Measurements from ENCODE around the gene PLSCR4.

PLSCR4 gene

DNA sequence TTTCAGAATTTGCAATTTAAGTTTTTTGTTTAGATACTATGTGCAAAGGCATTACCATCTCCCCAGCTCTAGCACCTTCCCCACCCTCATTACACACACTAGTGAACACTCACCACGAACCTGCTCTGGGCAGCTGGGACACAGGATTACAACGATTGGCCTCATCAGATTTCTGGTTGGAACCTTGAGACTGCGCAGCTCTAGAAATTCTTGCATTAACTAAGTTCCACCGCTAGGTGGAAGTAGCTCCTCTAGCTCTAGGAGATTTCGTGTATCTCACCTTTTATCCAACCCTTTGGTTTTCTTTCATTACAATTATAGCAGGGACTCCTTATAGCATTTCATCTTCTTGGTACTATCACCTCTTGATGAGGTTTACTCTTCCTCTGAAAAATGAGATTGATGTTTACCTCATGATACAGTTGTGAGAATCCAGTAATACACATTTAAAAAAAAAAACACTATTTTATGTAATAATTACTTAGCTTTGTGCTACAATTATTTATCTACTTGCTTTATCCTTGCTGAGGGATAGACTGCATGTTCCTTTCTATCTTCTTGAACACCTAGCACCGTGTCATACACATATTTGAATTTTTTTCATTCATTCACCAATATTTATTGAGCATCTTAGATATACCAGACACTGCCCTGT, 61.3 kb downstream of the PLSCR4 start:
- peak; percentile 80 for DNase-seq

DNA sequence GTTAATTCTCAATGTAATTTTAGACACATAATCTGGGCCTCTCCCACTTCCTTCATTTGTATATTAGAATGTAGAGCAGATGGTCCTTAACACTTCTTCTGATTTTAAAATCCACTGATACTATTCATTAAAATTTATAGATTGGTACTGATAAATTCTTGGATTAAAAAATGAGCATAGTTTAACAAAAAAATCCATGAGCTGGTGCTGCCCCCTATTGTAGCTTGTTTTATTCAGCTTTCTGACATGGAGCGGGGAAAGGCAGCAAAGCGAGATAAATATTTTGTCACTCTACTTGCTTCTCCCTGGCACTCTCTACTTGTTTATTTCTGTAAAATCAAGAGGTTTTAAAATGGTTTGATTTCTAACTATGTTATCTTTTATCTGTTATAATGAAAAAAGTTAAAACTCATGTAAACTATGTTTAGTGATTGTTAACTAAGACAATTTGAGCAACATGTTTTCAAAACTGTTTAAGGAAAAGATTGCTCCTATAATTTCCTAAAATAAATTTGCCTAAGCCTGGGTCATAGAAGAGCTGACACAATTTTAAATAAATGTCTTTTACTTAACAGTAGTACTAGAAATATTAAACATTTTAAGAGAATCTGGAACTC, 63.5 kb downstream of the PLSCR4 start:
- DNase-seq: peak; percentile 62

DNA sequence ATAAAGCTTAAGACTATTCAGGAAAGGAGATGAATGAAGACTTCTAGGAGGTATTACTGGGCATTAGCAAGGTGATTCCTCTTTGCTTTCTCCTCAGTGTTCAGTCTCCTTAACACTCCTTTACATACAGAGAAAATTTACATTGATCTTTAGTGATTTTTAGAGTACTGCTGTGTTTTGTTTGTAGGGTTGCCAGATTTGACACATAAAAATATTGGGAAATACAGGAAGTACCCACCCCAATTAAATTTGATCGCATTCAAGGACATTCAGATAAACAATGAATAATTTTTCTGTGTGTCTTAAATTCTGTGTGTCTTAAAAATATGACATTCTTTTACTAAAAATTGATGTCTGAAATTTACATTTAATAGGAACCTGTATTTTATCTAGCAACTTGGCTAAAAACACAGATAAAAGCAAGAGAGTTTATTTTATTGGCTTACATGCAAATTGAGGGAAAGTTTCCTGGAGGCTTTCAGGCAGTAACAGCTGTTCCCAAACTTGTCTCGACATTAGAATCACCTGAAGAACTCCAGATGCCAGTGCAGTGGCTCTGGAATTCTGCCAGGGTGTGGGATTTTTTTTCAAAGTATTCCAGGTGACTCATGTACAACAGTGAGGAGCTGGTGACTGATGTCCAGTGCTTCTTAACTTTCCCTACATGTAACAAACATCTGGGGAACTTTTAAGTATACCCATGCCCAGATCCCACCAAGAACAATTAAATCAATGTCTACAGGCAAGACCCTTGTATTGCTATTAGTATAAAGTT, 66.5 kb downstream of the PLSCR4 start:
- no peak for DNase-seq

DNA sequence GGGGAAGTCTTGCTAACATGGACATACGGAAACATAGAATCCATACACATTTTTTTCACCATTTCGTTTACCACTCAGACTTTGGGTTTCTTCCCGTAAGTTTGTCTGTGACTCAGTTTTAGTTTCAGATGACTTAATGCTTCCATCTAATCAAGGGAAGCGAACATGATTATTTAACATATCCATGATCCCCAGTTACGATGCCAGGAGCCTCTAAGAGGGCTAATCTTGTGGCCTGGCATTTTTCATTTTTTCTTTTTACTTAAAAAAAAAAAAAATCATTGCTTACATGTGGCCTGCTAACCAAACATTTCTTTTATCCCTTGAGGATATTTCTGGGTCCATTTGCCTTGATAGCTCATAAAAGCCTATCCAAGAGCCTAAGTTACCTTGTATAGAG, 69.7 kb downstream of the PLSCR4 start:
- no peak for DNase-seq

DNA sequence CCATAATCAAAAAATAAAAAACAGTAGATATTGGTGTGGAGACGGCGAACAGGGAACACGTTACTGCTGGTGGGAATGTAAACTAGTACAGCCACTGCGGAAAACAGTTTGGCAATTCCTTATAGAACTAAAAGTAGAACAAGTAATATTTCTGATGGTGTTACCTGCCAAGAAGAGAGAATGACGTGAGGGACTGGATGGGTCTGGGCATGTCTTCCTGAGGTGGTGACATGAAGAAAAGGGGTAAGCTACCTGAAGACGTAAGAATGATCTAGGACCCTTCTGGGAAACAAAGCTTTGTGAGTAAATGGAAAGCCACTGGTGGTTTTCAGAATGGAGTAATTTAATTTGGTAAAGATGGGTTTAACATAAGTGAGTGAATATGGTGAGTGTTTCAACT, 70.5 kb downstream of the PLSCR4 start:
- DNase-seq: no peak

DNA sequence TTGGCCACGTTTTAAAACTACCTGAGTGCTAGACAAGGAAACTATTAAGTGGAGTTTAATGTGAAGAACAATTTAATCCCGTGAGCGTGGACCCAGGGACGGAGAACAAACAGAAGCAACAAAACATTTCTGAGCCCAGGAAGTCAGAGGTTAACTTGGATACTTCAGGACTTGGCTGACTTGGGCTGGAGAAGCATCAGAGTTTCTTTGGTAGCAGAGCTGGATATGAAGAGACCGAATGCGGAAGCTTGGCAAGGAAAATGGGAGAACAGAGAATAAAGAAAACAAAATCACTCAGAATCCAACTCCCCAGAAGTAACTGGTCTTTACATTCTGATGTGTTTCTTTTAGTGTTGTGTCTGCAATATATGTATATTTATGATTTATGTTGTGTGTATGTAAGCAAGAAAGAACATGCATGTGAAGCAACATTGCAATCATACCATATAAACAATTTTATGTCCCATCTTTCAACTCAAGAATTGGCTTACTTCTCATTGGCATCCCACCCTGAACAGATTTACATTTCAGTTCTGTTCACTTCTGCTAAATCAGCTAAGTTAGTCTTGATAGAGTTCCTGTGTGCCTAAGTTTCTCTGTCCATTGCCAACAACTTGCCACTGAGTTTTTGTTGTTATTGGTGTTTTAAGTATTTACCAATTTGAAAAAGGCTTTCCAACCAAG, 72.8 kb downstream of the PLSCR4 start:
- DNase-seq: no peak

DNA sequence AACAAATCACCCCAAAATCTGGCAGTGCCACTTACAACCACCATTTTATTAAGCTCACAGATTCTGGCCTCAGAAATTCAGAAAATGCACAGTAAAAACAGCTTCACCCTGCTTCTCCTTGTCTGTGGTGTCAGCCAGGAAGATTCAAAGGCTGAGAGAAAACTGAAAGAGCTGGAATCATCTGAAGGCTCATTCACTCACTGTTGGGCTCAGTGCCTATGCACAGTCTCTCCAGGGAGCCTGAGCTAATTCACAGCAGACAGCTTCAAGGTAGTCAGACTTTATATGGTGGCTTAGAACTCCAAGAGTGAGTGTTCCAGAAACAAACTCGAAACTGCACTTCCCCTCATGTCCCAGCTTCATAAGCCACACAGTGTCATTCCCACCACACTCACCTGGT, 73.4 kb downstream of the PLSCR4 start:
- no peak for DNase-seq

DNA sequence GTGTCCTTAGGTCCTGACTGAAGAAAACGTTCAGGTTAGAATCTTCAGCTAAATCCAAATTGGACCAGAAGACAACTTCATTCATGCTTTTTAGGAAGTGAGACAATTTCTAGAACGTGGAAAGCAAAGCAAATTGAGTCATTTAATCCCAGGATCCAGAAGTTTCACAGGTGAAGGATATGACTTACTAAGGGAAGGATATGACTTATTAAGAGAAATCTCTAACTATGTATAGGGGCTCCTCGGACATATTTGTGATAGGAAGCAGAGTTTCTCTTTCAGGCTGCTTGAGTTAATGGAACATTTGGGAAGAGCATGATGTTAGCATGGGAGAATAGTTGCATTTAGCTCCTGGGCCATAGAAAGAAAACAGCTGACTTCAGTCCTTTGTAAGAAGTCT, 73.8 kb downstream of the PLSCR4 start:
- no peak for DNase-seq

DNA sequence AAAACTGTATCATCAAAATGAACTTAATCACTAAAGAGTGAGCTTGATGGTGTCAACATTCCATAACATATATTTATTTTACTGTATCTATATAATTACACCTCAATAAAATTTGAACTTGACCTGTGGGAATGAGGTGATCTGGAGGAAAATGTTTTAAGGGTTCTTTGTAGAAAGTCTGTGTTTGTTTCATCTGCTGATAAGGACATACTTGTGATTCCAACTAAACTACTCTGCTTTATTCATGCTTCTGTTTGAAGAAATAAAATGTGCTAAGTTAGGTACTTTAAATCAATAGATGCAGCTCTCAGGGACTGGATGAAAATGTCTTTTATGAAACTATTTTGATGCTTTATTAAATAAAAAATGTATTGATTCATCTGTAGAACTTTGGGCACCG, 78.3 kb downstream of the PLSCR4 start:
- DNase-seq: no peak

DNA sequence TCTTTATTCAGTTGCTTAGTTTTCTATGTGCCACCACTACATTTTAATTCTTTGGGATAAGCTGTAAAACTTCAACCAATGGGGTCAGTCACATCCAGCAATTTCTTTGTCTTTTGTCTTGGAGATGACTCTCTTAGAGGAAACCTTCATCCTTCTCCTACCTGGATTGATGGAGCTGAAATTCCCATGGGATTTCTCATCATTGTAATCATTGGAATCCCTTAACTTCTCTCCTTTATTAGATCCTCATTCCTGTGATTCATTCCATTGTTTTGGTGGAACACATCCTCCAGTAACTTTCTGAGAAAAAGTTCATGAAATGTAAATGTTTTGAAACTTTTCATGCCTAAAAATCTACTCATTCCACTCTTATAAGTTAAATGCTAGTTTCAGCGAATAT, 80.3 kb downstream of the PLSCR4 start:
- DNase-seq: no peak

DNA sequence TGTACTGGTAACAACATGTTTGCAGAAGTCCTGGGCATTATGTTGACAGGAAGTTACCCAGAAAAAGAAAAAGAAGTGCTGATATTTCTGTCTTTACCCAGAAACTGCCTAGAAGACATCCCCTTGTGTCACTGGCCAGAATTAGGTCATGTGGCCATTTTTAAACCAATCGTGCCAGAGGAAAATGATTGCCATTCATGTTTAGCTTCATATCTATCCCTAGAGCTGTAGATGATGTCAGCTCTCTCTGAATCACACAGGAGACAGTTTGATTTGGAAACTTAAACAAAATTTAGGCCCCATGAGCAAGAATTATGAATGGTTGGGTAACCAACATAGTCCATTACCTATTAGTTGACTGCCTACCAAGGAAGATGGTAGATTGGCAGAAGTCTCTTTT, 81.0 kb downstream of the PLSCR4 start:
- DNase-seq: no peak

DNA sequence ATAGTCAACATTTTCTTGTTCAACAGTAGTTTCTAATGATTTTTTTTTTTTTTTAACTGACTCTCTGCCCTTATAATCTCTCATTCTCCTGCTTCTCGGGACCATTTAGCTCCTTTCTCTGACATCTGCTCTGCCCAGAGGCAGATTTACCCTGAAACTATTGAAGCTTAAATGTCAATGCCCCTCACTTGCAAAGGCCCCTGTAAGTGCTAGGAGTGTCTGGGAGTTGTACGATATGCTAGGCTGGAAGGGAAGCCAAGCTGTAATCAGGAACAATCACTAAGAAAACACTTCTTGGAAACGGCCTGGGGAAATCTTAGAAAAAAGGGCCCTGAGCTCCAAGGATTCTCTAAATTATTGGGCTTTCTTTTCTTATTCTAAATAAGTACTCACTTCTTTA, 84.1 kb downstream of the PLSCR4 start:
- peak; percentile 65 for DNase-seq

DNA sequence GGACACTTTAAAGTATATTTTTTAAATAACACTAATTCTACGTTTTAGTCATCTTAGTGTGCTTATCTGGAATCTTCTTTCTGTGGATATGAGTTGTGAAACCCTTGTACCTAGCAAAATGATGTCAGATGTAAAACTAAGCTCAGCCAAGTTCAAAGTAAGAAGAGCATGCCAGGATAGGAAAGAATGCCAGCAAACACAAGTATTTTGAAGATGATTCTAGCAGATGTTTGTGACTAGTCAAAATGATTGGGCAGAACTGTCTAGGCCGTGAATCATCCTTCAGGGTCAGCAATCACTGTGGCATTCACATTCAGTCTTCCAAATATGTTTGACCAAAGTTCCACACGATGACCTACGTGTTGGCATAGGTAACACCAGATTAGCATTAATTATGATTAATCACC, 84.5 kb downstream of the PLSCR4 start:
- no peak for DNase-seq

DNA sequence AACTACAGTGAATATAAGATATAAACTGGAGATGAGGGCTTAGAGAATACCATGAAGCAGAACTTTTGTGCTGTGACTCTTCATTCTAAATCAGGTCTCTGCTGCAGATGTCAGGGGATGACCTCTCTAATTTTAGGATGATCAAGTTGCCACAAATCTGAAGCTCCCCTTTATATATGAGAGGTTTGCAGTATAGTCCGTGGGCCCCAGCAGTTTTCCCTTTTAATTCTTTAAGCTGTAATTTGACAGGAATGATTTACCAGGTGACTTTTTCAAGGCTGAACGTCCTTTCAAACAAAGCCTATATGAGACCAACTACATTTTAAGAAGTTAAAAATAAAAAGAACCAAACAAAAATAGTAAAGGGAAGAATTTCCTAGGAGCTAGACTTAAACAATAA, 85.0 kb downstream of the PLSCR4 start:
- no peak for DNase-seq

DNA sequence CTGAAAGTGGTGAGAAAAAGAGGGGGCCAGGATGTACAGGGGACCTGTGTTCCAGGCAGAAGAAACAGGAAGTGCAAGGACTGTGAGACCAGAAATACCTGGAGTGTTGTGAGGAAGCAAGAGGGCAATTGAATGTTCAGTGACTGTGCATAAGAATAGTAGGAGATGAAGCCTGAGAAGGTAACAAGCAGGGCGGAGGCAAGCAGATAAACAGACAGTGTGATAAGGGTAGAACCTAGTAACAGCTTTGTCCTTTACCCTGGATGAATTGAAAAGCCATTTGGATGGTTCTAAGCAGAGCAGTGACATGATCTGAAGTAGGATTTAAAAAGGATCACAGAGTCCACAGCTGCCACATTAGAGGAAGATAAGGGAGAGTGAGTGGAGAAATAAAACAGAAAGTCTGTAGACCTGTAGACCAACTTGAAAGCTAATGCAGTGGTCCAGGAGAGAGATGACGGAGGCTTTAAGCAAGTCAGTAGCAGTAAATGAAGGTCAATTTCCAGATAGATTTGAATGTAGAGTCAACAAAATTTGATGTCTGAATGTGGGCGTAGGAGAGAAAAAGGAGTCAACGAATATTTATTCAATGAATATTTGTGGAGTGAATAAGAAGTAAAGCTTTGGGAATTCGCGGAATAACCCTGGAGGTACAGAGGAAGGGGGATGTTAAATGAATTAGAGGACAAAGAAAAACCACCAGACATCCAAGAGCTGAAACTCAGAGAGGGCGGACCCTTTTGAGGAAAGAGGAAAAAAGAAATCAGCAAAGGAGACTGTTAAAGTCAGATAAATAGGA, 85.7 kb downstream of the PLSCR4 start:
- no peak for DNase-seq

DNA sequence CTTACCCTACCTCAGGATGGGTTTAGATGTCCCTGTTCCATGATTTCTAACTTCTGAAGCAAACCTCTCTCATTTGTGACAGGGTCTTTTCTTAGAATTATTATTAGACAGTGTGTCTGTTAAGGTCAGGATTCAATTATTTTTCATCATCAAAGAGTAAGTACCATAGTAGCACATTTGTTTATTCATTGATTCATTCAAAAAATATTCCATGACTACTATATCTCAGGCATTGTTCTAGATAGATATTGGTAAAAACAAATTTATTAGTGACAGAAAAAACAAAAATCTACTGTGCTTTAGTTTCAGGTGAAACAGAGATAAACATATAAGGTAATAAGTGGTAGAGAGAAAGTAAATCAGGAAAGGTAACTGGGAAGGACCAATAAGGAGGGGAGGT, 86.4 kb downstream of the PLSCR4 start:
- no peak for DNase-seq

DNA sequence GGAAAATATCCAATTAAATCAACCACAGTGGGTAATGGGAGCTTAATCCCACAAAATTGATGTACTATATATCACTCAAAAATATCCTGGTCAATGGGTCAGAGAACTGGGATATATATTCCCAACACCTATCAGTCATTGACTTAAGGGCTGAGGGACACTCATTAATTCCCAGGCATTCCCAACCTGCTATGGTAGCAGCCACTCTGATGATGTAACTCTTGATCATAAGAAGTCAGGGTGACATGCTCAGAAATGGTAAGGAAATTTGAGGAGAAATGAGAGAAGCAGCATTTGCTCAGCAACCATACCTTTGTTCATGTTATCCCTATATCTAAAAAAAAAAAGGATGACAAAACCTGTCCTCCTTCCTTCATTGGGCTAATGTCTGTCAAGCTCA, 86.8 kb downstream of the PLSCR4 start:
- no peak for DNase-seq

DNA sequence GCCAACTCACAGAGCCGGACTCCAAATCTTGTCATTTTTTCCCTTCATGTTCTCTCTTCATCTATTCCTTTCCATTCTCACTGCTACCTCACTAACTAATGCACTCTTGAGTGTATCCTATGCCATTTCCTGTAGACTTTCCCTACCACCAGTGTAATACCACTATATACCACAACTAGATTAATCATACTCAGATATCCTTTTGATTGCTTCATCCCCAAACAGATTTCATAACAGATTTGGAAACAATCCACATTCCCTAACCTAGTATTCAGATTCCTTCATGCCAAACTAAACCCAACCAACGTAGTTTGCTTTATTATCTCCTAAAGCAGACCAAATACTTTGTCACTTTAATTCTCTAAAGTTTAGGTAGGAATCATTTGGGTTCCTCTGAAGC, 87.3 kb downstream of the PLSCR4 start:
- no peak for DNase-seq

DNA sequence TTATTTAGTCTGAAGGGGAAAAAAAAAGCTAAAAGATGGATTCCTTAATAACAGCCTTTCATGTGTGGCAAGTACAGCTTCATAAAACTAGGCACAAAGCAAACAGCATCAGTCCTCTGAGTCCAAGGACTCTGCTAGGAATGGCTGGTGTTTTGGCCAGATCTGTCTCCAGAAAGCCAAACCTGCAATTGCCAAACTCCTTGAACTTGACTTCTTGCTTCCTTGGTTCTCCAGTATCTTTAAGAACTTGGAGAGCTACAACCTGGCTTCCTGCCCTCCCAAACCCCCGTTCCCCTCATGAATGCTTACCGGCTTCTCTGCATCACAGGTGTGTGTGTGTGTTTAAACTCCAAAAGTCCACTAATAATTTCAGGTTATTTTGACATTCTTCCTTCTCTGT, 88.3 kb downstream of the PLSCR4 start:
- DNase-seq: no peak

DNA sequence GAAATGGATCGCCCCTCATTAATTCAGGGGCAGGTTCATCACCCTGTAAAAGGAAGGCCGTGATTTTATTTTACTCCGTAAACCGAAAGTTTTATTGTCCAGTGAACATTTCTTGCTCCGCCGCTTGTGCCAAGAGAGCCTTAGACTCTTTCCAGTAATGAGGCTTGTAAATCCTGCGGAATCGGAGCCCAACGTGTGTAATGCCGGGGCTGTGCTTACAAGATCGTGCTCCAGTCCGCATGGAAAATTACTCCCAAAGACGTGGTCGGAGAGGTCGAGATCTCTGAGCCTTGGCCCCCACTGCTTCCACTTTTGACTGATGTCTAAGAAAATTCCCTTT, 89.3 kb downstream of the PLSCR4 start:
- DNase-seq: no peak

DNA sequence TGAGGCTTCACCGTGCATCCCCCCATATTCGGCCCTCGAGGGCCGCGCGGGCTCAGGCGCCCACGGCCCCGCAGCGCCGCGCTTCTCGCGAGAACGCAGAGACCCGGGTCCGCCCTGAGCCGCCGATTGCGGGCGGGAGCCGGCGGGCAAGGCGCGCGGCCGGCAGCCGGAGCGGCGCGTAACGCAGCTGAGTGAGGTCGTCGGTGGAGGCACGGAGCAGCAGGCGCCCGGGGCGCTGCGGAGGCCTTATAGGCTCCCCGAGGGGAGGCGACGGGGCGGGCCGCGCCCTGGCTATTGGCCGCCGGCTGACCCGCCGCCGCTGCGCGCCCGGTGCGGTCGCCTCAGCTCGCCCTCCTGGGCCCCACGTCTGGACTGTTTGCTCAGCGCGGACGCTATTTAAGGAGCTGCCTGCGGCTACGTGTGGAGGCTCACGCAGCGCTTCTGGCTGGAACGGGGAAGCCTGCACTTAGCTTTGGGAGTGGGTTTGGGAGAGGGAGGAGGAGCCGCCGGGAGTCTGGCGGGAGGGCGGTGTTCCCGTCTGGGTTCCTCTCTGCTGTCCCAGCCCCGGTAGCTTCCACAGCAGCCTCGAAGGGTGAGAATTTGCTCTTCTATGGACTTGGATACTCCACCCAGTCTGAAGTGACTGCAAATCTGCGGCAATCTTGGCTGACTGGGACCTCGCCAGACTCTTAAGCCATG, 89.8 kb downstream of the PLSCR4 start, which contains the start of gene PLOD2:
Gene PLOD2, minus strand, starts transcription at position 221 of the 699 bp plus-strand sequence. Its CDS starts 195 bp downstream, at position 26.
- peak; percentile 61 for DNase-seq

DNA sequence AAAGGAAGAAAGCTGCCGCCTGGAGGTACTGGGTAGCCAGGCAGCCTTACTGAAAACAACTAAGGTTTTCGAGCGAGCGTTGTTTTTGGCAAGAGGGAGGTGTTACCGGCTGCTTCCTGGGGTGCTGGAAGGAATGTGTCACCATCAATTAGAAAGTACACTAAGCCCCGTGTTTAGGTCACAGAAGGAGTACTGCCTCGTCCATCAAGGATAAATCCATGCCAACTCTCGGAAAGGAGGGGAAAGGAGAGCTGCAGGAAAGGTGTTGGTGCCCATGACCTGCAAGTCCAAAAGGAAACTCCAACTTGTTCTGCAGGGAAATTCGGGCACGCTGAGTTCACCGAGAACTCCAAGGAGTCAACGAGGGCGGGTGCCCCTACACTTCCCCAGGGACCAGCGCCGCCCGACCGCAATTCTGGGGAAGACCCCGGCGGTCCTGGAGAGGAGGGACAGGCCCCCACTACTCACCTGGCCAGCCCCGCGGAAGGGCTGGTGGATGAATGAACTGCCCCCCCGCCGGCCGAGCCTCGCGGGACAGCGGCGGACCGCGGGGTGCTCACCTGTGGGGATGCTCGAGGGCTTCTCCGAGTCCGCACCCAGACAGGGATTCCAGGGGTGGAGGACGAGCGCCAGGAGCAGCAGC, 90.5 kb downstream of the PLSCR4 start:
- peak; percentile 66 for DNase-seq
